Activated naive CD4-positive, alpha-beta T cell treated with anti-CD3 and anti-CD28 coated beads for 36 hours (primary cell): ENCODE results near the gene ATG2A. TPM values are rescaled to one million over a fixed set of nuclear protein-coding genes. Genes with fewer than 3 reads are reported as not detected.
"Not testable (repeated sequence)": the region's sequence is repeated elsewhere in the genome, so short reads cannot be mapped to it uniquely, and the experiment has no call there.

ENCODE experiments used
- CTCF ChIA-PET: fragments of 350-600 bp; sonication (Branson Sonifier 250); formaldehyde crosslinking; loops from one replicate; lab custom pipeline; 2021; ENCODE audit warnings: antibody characterized with exemption; lab: Charles Lee
- DNase-seq: peaks from one replicate; pipeline ENCODE4 v3.0.0-alpha.2; 2020
- H3K27ac Mint-ChIP-seq: one replicate; pipeline ENCODE4 v1.8.0; 2021; ENCODE audit warnings: mild to moderate bottlenecking, mixed read lengths
- H3K27me3 Mint-ChIP-seq: one replicate; pipeline ENCODE4 v1.8.0; 2021; ENCODE audit warnings: low read depth, mixed read lengths
- H3K36me3 Mint-ChIP-seq: one replicate; pipeline ENCODE4 v1.8.0; 2021; ENCODE audit warnings: low read depth, mixed read lengths
- H3K4me1 Mint-ChIP-seq: one replicate; pipeline ENCODE4 v1.8.0; 2021; ENCODE audit warnings: low read depth, mixed read lengths
- H3K4me3 Mint-ChIP-seq: one replicate; pipeline ENCODE4 v1.8.0; 2021; ENCODE audit warnings: mild to moderate bottlenecking, moderate library complexity, mixed read lengths
- H3K9me3 Mint-ChIP-seq: one replicate; pipeline ENCODE4 v1.8.0; 2021; ENCODE audit warnings: mixed read lengths
- intact Hi-C: fragments of 100-400 bp; cut with micrococcal nuclease; formaldehyde crosslinking; loops from one replicate; pipeline ENCODE4 v1.15.1; 2023
- microRNA-seq: library from miRNA; unstranded; fragments of <30 nt; microRNA quantifications from one replicate; pipeline ENCODE4 v1.2.0, GENCODE V29; 2022; ENCODE audit warnings: borderline microRNAs expressed, borderline replicate concordance
- total RNA-seq, 2 experiments: library from RNA; stranded (reverse); gene quantifications; one replicate each; pipeline ENCODE4 v1.2.3, GENCODE V29; 2021

Gene ATG2A
- total RNA-seq, 2 experiments from 2014 or later = 15.1 to 16.3 TPM

DNA sequence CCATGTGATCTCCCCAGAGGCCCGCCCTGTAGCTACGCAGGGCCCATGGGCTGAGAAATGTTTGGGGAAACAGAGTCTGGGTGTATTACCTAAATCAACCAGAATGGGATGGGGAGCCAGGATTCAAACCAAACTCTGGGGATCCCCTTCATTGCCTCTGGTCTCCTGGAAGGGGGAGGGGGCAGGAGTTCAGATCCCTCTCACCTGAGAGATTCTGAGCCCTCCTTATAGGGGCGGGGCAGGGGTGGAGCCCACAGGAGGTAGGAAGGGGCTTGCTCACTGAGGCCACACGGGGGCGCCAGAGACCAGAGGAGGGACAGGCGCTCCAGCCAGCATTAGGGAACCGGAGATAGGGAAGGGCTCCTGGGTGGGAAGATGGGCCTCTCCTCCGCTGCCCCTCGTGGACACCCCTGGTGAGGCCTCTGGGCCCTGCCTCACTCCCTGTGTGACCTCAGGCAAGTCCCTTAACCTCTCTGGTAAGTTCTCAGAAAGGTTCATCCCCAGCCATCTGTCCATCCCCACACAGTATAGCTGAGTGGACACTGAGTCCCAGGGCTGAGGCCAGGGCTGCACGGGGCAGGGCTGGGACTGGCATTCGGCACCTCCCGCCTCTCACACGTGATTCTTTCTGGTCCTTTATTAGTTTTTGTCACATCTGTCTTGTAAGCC, 69.9 kb downstream of the ATG2A start:
- H3K4me1 Mint-ChIP-seq = peaks cover 57% of the 10 kb centered on the region
- CTCF ChIA-PET = interaction anchor here (0.7 to 32.9 kb wide), 12 partner anchors 16 to 469 kb away, joined by 3 to 992 read pairs (median 6); partner anchors contain the start of genes ARL2, EHD1 and ZNHIT2
- peaks cover 2% of the 10 kb centered on the region for H3K36me3 Mint-ChIP-seq
- no peaks in the 10 kb centered on the region for H3K9me3 Mint-ChIP-seq
- intact Hi-C loops = loop anchor here (1.0 to 2.0 kb wide), 6 partner anchors 47 to 468 kb away; partner anchors contain the start of genes PPP2R5B and ZNHIT2
- no peak overlapping the region for H3K27ac Mint-ChIP-seq
- no peak overlapping the region for H3K4me3 Mint-ChIP-seq
- no peaks in the 10 kb centered on the region for H3K27me3 Mint-ChIP-seq
- peak; percentile 96 for DNase-seq

GRCh38 chr11:64845776-64846129, 71.3 kb downstream of the ATG2A start:
- H3K4me3 Mint-ChIP-seq, H3K36me3 Mint-ChIP-seq, H3K27ac Mint-ChIP-seq, H3K9me3 Mint-ChIP-seq, H3K27me3 Mint-ChIP-seq, DNase-seq: not testable (repeated sequence)
- peaks cover 44% of the 10 kb centered on the region for H3K4me1 Mint-ChIP-seq
- intact Hi-C loops = loop anchor here (2.0 kb wide), 2 partner anchors 59 to 79 kb away; partner anchors contain the start of gene PPP2R5B
- CTCF ChIA-PET = interaction anchor here (0.6 to 32.9 kb wide), 6 partner anchors 17 to 265 kb away, joined by 3 to 992 read pairs (median 4); partner anchors contain the start of gene EHD1

- Mint-ChIP-seq H3K4me3 (peak overlapping the region; percentile 55), H3K27me3 (no peaks in the 10 kb centered on the region), H3K4me1 (peaks cover 39% of the 10 kb centered on the region), H3K36me3 (no peaks in the 10 kb centered on the region), H3K27ac (peak overlapping the region; percentile 13), H3K9me3 (no peaks in the 10 kb centered on the region)
- DNase-seq = no peak
- intact Hi-C loops = no loop called here
- CTCF ChIA-PET = interaction anchor here (0.6 to 32.9 kb wide), 6 partner anchors 18 to 437 kb away, joined by 3 to 992 read pairs (median 4); partner anchors contain the start of gene EHD1
Observed at GRCh38 chr11:64845129-64845775, 71.8 kb downstream of the ATG2A start.

Small RNAs within 50 kb of the gene (microRNA-seq; reads per million reads assigned to microRNA genes)
- gene MIR6749 (not detected), gene MIR6750 (3.8 reads per million)

Other genes starting within 250 kb of the ATG2A start
- under 1 TPM; 0.24 to 0.35 TPM for gene NRXN2, start 194.0 kb downstream of the ATG2A start, total RNA-seq
- gene RASGRP2, start 173.1 kb downstream of the ATG2A start, total RNA-seq = 1 to 10 TPM; 5.2 to 5.6 TPM
- under 1 TPM; 0.64 to 0.89 TPM for gene PYGM, start 157.2 kb downstream of the ATG2A start, total RNA-seq
- 100 to 1,000 TPM; 303 to 320 TPM for gene SF1, start 138.7 kb downstream of the ATG2A start, total RNA-seq
- 10 to 100 TPM; 69.5 to 73.9 TPM for gene MAP4K2, start 114.0 kb downstream of the ATG2A start, total RNA-seq
- 10 to 100 TPM; 23.9 TPM for gene MEN1, start 106.7 kb downstream of the ATG2A start, total RNA-seq
- gene CDC42BPG, start 72.6 kb downstream of the ATG2A start, total RNA-seq = under 1 TPM; 0.32 to 0.41 TPM
- gene EHD1, start 38.6 kb downstream of the ATG2A start, total RNA-seq = 100 to 1,000 TPM; 124 to 132 TPM
- 1 to 10 TPM; 3.3 to 4.6 TPM for gene PPP2R5B, start 7.5 kb upstream of the ATG2A start, total RNA-seq
- gene GPHA2, start 18.7 kb upstream of the ATG2A start, total RNA-seq = not detected
- under 1 TPM; 0.29 to 0.37 TPM for gene MAJIN, start 54.9 kb upstream of the ATG2A start, total RNA-seq
- not detected for gene BATF2, start 79.8 kb upstream of the ATG2A start, total RNA-seq
- gene ARL2, start 97.0 kb upstream of the ATG2A start, total RNA-seq = 100 to 1,000 TPM; 134 to 135 TPM
- gene SNX15, start 110.2 kb upstream of the ATG2A start, total RNA-seq = 1 to 10 TPM; 8.9 to 9.4 TPM
- 10 to 100 TPM; 19.2 to 20.3 TPM for gene SAC3D1, start 124.0 kb upstream of the ATG2A start, total RNA-seq
- gene NAALADL1, start 141.3 kb upstream of the ATG2A start, total RNA-seq = 10 to 100 TPM in 1 of 2 experiments, 1 to 10 TPM in 1; 8.5 to 10.2 TPM
- gene CDCA5, start 166.8 kb upstream of the ATG2A start, total RNA-seq = 100 to 1,000 TPM; 169 to 174 TPM
- 10 to 100 TPM; 24.2 to 25.6 TPM for gene ZFPL1, start 167.0 kb upstream of the ATG2A start, total RNA-seq
- 10 to 100 TPM; 90.8 to 96.0 TPM for gene VPS51, start 179.0 kb upstream of the ATG2A start, total RNA-seq
- gene TM7SF2, start 194.7 kb upstream of the ATG2A start, total RNA-seq = 10 to 100 TPM; 10.9 to 11.9 TPM
- 1 to 10 TPM; 5.6 to 6.1 TPM for gene ZNHIT2, start 200.5 kb upstream of the ATG2A start, total RNA-seq
- gene FAU, start 204.9 kb upstream of the ATG2A start, total RNA-seq = 1,000 to 10,000 TPM; 1,272 to 1,294 TPM
- 10 to 100 TPM; 49.3 to 51.6 TPM for gene MRPL49, start 205.1 kb upstream of the ATG2A start, total RNA-seq
- gene SYVN1, start 217.3 kb upstream of the ATG2A start, total RNA-seq = 10 to 100 TPM; 19.0 to 19.2 TPM